ENCODE measurements around the gene CD3E. TPM values are rescaled to one million over a fixed set of nuclear protein-coding genes. Genes with fewer than 3 reads are reported as not detected.

The CD3E gene
- total and polyA plus RNA-seq, 4 donors = 4.4 to 5.7 (median 5.2) TPM

DNA sequence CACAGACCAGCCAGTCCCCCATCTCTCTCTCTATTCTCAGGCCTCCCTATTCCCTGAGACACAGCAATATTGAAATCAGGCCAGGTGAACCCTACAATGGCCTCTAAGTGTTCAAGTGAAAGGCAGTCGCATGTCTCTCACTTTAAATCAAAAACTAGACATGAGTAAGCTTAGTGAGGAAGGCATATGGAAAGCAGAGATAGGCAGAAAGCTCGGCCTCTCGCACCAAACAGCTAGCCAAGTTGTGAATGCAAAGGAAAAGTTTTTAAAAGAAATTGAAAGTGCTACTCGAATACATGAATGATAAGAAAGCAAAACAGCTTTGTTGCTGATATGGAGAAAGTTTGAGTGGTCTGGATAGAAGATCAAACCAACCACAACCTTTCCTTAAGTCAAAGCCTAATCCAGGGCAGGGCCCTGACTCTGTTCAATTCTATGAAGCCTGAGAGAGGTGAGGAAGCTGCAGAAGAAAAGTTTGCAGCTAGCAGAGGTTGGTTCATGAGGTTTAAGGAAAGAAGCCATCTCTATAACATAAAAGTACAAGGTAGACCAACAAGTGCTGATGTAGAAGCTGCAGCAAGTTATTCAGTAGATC is 20.7 kb upstream of the CD3E start:
- no peaks in the 10 kb centered on the region for H3K4me1 ChIP-seq (ENCODE audit: control insufficient read depth in 5 of 5, insufficient read depth in 5 of 5, low read length in 5 of 5)
- no peaks in the 10 kb centered on the region for H3K36me3 ChIP-seq (ENCODE audit: control insufficient read depth in 4 of 4, insufficient read depth in 4 of 4, low read length in 4 of 4)
- no peaks in the 10 kb centered on the region for H3K27me3 ChIP-seq (ENCODE audit: control insufficient read depth in 3 of 3, insufficient read depth in 3 of 3, low read length in 2 of 3)
- WGBS, 2 donors = 58 to 61% methylated on average over 4 of the region's 4 CpGs
- no peak for ATAC-seq (ENCODE audit: insufficient read depth, low FRiP score)
- no peak for DNase-seq
- H3K9me3 ChIP-seq (ENCODE audit: control insufficient read depth in 4 of 4, insufficient read depth in 3 of 4, low read length in 3 of 4) = peaks cover 0 to 2% (median 0%) of the 10 kb centered on the region in 4 donors
- TF ChIP-seq, protein P1, sequence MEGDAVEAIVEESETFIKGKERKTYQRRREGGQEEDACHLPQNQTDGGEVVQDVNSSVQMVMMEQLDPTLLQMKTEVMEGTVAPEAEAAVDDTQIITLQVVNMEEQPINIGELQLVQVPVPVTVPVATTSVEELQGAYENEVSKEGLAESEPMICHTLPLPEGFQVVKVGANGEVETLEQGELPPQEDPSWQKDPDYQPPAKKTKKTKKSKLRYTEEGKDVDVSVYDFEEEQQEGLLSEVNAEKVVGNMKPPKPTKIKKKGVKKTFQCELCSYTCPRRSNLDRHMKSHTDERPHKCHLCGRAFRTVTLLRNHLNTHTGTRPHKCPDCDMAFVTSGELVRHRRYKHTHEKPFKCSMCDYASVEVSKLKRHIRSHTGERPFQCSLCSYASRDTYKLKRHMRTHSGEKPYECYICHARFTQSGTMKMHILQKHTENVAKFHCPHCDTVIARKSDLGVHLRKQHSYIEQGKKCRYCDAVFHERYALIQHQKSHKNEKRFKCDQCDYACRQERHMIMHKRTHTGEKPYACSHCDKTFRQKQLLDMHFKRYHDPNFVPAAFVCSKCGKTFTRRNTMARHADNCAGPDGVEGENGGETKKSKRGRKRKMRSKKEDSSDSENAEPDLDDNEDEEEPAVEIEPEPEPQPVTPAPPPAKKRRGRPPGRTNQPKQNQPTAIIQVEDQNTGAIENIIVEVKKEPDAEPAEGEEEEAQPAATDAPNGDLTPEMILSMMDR (IDR thresholded peaks at IDR 0.05; ENCODE audit: control extremely low read depth, extremely low read depth) = no peak
- H3K9ac ChIP-seq (ENCODE audit: insufficient read depth in 1 of 2, low read length in 2 of 2) = no peak overlapping the region
- H3K27ac ChIP-seq (ENCODE audit: low read depth in 1 of 2, low read length in 1 of 2) = no peak overlapping the region
- no peak overlapping the region for H3K4me3 ChIP-seq

DNA sequence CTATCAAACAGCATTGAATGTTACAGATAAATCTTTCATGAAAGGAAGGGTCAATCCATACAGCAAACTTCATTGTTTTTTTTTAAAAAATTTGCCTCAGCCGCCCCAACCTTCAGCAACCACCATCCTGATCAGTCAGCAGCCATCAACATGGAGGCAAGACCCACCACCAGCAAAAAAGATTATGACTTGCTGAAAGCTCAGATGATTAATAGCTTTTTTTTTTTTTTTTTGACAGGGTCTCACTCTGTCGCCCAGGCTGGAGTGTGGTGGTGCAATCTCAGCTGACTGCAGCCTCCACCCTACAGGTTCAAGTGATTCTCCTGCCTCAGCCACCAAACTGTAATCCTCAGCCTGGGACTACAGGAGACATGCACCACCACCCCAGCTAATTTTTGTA is 18.0 kb upstream of the CD3E start:
- no peak overlapping the region for H3K27ac ChIP-seq (ENCODE audit: low read depth in 1 of 2, low read length in 1 of 2)
- H3K9me3 ChIP-seq (ENCODE audit: control insufficient read depth in 4 of 4, insufficient read depth in 3 of 4, low read length in 3 of 4) = peaks cover 0 to 2% (median 0%) of the 10 kb centered on the region in 4 donors
- 85 to 90% methylated on average over 2 of the region's 2 CpGs for WGBS, 2 donors
- TF ChIP-seq, protein P1 (IDR thresholded peaks at IDR 0.05; ENCODE audit: control extremely low read depth, extremely low read depth) = no peak
- no peaks in the 10 kb centered on the region for H3K4me1 ChIP-seq (ENCODE audit: control insufficient read depth in 5 of 5, insufficient read depth in 5 of 5, low read length in 5 of 5)
- no peak overlapping the region for H3K9ac ChIP-seq (ENCODE audit: insufficient read depth in 1 of 2, low read length in 2 of 2)
- no peak for DNase-seq
- H3K36me3 ChIP-seq (ENCODE audit: control insufficient read depth in 4 of 4, insufficient read depth in 4 of 4, low read length in 4 of 4) = no peaks in the 10 kb centered on the region
- ATAC-seq (ENCODE audit: insufficient read depth, low FRiP score) = no peak
- H3K27me3 ChIP-seq (ENCODE audit: control insufficient read depth in 3 of 3, insufficient read depth in 3 of 3, low read length in 2 of 3) = no peaks in the 10 kb centered on the region
- H3K4me3 ChIP-seq = no peak overlapping the region

DNA sequence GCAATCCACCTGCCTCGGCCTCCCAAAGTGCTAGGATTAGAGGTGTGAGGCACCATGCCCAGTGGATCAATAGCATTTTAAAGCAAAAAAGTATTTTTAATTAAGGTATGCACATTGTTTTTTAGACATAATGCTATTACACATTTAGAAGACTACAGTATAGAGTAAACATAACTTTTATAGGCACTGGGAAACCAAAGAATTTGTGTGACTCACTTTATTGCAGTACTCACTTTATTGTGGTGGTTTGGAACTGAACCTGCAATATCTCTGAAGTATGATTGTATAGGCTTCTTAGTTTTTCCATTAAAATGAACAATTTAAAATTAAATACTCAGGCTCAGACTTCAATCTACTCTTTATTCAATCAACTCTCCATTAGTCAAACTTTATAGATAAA is 17.5 kb upstream of the CD3E start:
- ATAC-seq (ENCODE audit: insufficient read depth, low FRiP score) = no peak
- Histone ChIP-seq H3K27me3 (ENCODE audit: control insufficient read depth in 3 of 3, insufficient read depth in 3 of 3, low read length in 2 of 3) (peaks cover 0 to 2% (median 0%) of the 10 kb centered on the region in 3 donors), H3K4me3 (no peak overlapping the region), H3K36me3 (ENCODE audit: control insufficient read depth in 4 of 4, insufficient read depth in 4 of 4, low read length in 4 of 4) (no peaks in the 10 kb centered on the region), H3K9me3 (ENCODE audit: control insufficient read depth in 4 of 4, insufficient read depth in 3 of 4, low read length in 3 of 4) (peaks cover 0 to 2% (median 0%) of the 10 kb centered on the region in 4 donors), H3K27ac (ENCODE audit: low read depth in 1 of 2, low read length in 1 of 2) (no peak overlapping the region), H3K4me1 (ENCODE audit: control insufficient read depth in 5 of 5, insufficient read depth in 5 of 5, low read length in 5 of 5) (no peaks in the 10 kb centered on the region), H3K9ac (ENCODE audit: insufficient read depth in 1 of 2, low read length in 2 of 2) (no peak overlapping the region)
- DNase-seq = no peak
- TF ChIP-seq, protein P1 (IDR thresholded peaks at IDR 0.05; ENCODE audit: control extremely low read depth, extremely low read depth) = no peak
- WGBS, 2 donors = 93 to 97% methylated on average over 1 of the region's 1 CpG

DNA sequence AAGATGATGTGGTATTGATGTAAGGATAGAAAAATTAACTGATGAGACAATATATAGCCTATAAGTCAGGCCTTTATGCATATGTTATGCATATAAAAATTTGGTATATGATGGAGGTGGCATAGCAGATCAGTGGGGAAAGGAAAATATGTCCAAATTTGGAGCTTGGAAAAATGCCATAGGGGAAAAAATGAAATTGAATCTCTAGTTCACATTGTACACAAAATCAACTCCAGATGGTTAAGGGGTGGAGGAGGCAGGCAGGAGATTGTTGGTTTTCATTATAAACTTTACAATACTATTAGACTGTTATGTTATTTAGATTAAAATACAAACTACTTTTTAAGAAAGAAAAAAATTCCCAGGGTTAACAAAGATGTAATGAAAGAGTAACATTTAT is 15.1 kb upstream of the CD3E start:
- Histone ChIP-seq H3K27ac (ENCODE audit: low read depth in 1 of 2, low read length in 1 of 2) (no peak overlapping the region), H3K36me3 (ENCODE audit: control insufficient read depth in 4 of 4, insufficient read depth in 4 of 4, low read length in 4 of 4) (no peaks in the 10 kb centered on the region), H3K27me3 (ENCODE audit: control insufficient read depth in 3 of 3, insufficient read depth in 3 of 3, low read length in 2 of 3) (peaks cover 0 to 2% (median 0%) of the 10 kb centered on the region in 3 donors), H3K4me3 (no peak overlapping the region), H3K9me3 (ENCODE audit: control insufficient read depth in 4 of 4, insufficient read depth in 3 of 4, low read length in 3 of 4) (no peaks in the 10 kb centered on the region), H3K9ac (ENCODE audit: insufficient read depth in 1 of 2, low read length in 2 of 2) (no peak overlapping the region), H3K4me1 (ENCODE audit: control insufficient read depth in 5 of 5, insufficient read depth in 5 of 5, low read length in 5 of 5) (no peaks in the 10 kb centered on the region)
- no peak for ATAC-seq (ENCODE audit: insufficient read depth, low FRiP score)
- TF ChIP-seq, protein P1 (IDR thresholded peaks at IDR 0.05; ENCODE audit: control extremely low read depth, extremely low read depth) = no peak
- no peak for DNase-seq

Data from lung (tissue), 12 donors.